PC-9 (cell line): ENCODE measurements around the gene IQCH. TPM values are rescaled to one million over a fixed set of nuclear protein-coding genes. Genes with fewer than 3 reads are reported as not detected.
"Not testable (repeated sequence)": the region's sequence is repeated elsewhere in the genome, so short reads cannot be mapped to it uniquely, and the experiment has no call there.

ENCODE experiments used
- BruUV-seq: library from RNA; stranded (reverse); fragments of 400-500 nt; replicated peaks from 2 replicates; lab custom pipeline; 2021; lab: Mats Ljungman, UMichigan
- CTCF ChIA-PET: fragments of 300-600 bp; sonication (Branson Sonifier 250); formaldehyde crosslinking; loops from one replicate; lab custom pipeline; 2022; ENCODE audit warnings: antibody characterized with exemption; lab: Charles Lee
- POLR2A ChIA-PET: fragments of 300-600 bp; sonication (Branson Sonifier 250); formaldehyde crosslinking; loops from one replicate; lab custom pipeline; 2022; ENCODE audit warnings: antibody characterized with exemption; ENCODE audit not compliant: unreplicated experiment; lab: Charles Lee
- DNase-seq, 2 experiments: peaks; one replicate each; pipeline versions ENCODE4 v3.0.0 to v3.0.0-alpha.2; 2015 to 2022; ENCODE audit warnings: mixed read lengths in 1 of 2
- H2AFZ ChIP-seq: fragments of 200-600 bp; sonication (generic); 2 replicates; pipeline ENCODE4 v1.8.1; 2017; ENCODE audit warnings: antibody characterized with exemption
- H3F3A ChIP-seq: fragments of 200-600 bp; sonication (generic); 2 replicates; pipeline ENCODE4 v1.8.1; 2017; ENCODE audit warnings: antibody characterized with exemption, mild to moderate bottlenecking, low read depth; ENCODE audit not compliant: insufficient read depth
- H3K27ac ChIP-seq: fragments of 200-600 bp; sonication (generic); 2 replicates; pipeline ENCODE4 v1.6.1; 2016; ENCODE audit warnings: mixed run types
- H3K27me3 ChIP-seq: fragments of 200-600 bp; sonication (generic); 2 replicates; pipeline ENCODE4 v1.6.1; 2016; ENCODE audit warnings: low read depth, mixed run types; ENCODE audit not compliant: insufficient read depth
- H3K36me3 ChIP-seq: fragments of 200-600 bp; sonication (generic); 2 replicates; pipeline ENCODE4 v1.6.1; 2016; ENCODE audit warnings: low read depth, mixed run types
- H3K4me1 ChIP-seq: fragments of 200-600 bp; sonication (generic); replicated peaks from 2 replicates; pipeline ENCODE4 v1.6.1; 2016; ENCODE audit warnings: mixed run types; ENCODE audit not compliant: insufficient read depth
- H3K4me2 ChIP-seq: fragments of 200-600 bp; sonication (generic); 2 replicates; pipeline ENCODE4 v1.6.1; 2017; ENCODE audit warnings: mixed run types
- H3K4me3 ChIP-seq: fragments of 200-600 bp; sonication (generic); 2 replicates; pipeline ENCODE4 v1.6.1; 2016; ENCODE audit warnings: mixed run types
- H3K79me2 ChIP-seq: fragments of 200-600 bp; sonication (generic); 2 replicates; pipeline ENCODE4 v1.6.1; 2017; ENCODE audit warnings: low read depth, mixed run types
- H3K9me2 ChIP-seq: fragments of 200-600 bp; sonication (generic); 2 replicates; pipeline ENCODE4 v1.8.1; 2017; ENCODE audit warnings: mild to moderate bottlenecking; ENCODE audit not compliant: insufficient read depth
- H3K9me3 ChIP-seq: fragments of 200-600 bp; sonication (generic); 2 replicates; pipeline ENCODE4 v1.8.1; 2016; ENCODE audit warnings: low read depth; ENCODE audit not compliant: insufficient read depth
- H4K20me1 ChIP-seq: fragments of 200-600 bp; sonication (generic); 2 replicates; pipeline ENCODE4 v1.8.1; 2017; ENCODE audit not compliant: insufficient read depth
- EZH2 ChIP-seq: fragments of 200-600 bp; sonication (generic); IDR thresholded peaks from 2 replicates; pipeline ENCODE4 v1.8.0; 2017; ENCODE audit warnings: antibody characterized with exemption, low read depth
- intact Hi-C: fragments of 100-400 bp; cut with micrococcal nuclease; formaldehyde crosslinking; loops from one replicate; pipeline ENCODE4 v1.10.0; 2022; ENCODE audit not compliant: unreplicated experiment
- total RNA-seq: library from RNA; stranded (reverse); gene quantifications from 2 replicates; pipeline ENCODE4 v1.2.3, GENCODE V29; 2021
- TF ChIP-seq, protein P1 (sequence below): fragments of 200-600 bp; sonication (generic); conservative IDR thresholded peaks from 2 replicates; pipeline ENCODE4 v1.6.1; 2017; ENCODE audit warnings: mixed run types, antibody characterized with exemption, mild to moderate bottlenecking, moderate library complexity

The IQCH gene
- total RNA-seq, 1 experiment from 2014 or later: 7.5 TPM

- CTCF ChIA-PET: no interaction called here
Observed at GRCh38 chr15:67361100-67361499, 106.5 kb downstream of the IQCH start.

GRCh38 chr15:67363712-67364111 lies 109.1 kb downstream of the IQCH start:
- H3K9me2 ChIP-seq, H3F3A ChIP-seq, DNase-seq, H3K27ac ChIP-seq, H3K4me2 ChIP-seq, H3K9me3 ChIP-seq, H3K4me1 ChIP-seq, H3K36me3 ChIP-seq, POLR2A ChIA-PET, H3K4me3 ChIP-seq, BruUV-seq, H3K79me2 ChIP-seq, H2AFZ ChIP-seq, intact Hi-C loops, H3K27me3 ChIP-seq, H4K20me1 ChIP-seq: not testable (repeated sequence)
- CTCF ChIA-PET: interaction anchor here (0.7 kb wide), 1 partner anchor 980 kb away, joined by 3 read pairs; no protein-coding TSS in a partner anchor

More at GRCh38 chr15:67361100-67361499, 106.5 kb downstream of the IQCH start:
- Histone ChIP-seq H2AFZ (no peak overlapping the region), H3K36me3 (no peaks in the 10 kb centered on the region), H3K27ac (no peak overlapping the region), H3F3A (no peaks in the 10 kb centered on the region), H3K9me2 (no peaks in the 10 kb centered on the region), H3K27me3 (no peaks in the 10 kb centered on the region), H3K4me3 (no peak overlapping the region), H3K9me3 (no peaks in the 10 kb centered on the region), H4K20me1 (no peaks in the 10 kb centered on the region), H3K4me2 (no peak overlapping the region), H3K4me1 (no peaks in the 10 kb centered on the region), H3K79me2 (no peaks in the 10 kb centered on the region)
- intact Hi-C loops: no loop called here
- POLR2A ChIA-PET: no interaction called here
- DNase-seq: no peak
- no TSS peak for BruUV-seq
- TF ChIP-seq EZH2: no peak
- TF ChIP-seq, protein P1, sequence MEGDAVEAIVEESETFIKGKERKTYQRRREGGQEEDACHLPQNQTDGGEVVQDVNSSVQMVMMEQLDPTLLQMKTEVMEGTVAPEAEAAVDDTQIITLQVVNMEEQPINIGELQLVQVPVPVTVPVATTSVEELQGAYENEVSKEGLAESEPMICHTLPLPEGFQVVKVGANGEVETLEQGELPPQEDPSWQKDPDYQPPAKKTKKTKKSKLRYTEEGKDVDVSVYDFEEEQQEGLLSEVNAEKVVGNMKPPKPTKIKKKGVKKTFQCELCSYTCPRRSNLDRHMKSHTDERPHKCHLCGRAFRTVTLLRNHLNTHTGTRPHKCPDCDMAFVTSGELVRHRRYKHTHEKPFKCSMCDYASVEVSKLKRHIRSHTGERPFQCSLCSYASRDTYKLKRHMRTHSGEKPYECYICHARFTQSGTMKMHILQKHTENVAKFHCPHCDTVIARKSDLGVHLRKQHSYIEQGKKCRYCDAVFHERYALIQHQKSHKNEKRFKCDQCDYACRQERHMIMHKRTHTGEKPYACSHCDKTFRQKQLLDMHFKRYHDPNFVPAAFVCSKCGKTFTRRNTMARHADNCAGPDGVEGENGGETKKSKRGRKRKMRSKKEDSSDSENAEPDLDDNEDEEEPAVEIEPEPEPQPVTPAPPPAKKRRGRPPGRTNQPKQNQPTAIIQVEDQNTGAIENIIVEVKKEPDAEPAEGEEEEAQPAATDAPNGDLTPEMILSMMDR: no peak

- Histone ChIP-seq H2AFZ (no peak overlapping the region), H3K4me1 (no peaks in the 10 kb centered on the region), H3K27ac (no peak overlapping the region), H3K79me2 (no peaks in the 10 kb centered on the region), H3K9me3 (no peaks in the 10 kb centered on the region), H3K36me3 (no peaks in the 10 kb centered on the region), H3K9me2 (no peaks in the 10 kb centered on the region), H3F3A (no peaks in the 10 kb centered on the region), H3K4me2 (no peak overlapping the region), H4K20me1 (no peaks in the 10 kb centered on the region), H3K4me3 (no peak overlapping the region), H3K27me3 (no peaks in the 10 kb centered on the region)
- intact Hi-C loops: no loop called here
- BruUV-seq: no TSS peak
- ChIA-PET CTCF (no interaction called here), POLR2A (no interaction called here)
- TF ChIP-seq, protein P1: no peak
- no peak for TF ChIP-seq EZH2
- DNase-seq: no peak
Observed at GRCh38 chr15:67365994-67366393, 111.4 kb downstream of the IQCH start.

GRCh38 chr15:67366904-67367303 lies 112.3 kb downstream of the IQCH start:
- TF ChIP-seq, protein P1: no peak
- TF ChIP-seq EZH2: no peak
- Histone ChIP-seq H3K79me2 (no peaks in the 10 kb centered on the region), H3K9me2 (no peaks in the 10 kb centered on the region), H3K27me3 (no peaks in the 10 kb centered on the region), H3K36me3 (no peaks in the 10 kb centered on the region), H3K4me2 (no peak overlapping the region), H3K9me3 (no peaks in the 10 kb centered on the region), H3K27ac (no peak overlapping the region), H3F3A (no peaks in the 10 kb centered on the region), H3K4me1 (no peaks in the 10 kb centered on the region), H2AFZ (no peak overlapping the region), H4K20me1 (no peaks in the 10 kb centered on the region), H3K4me3 (no peak overlapping the region)
- BruUV-seq: no TSS peak
- POLR2A ChIA-PET: no interaction called here
- intact Hi-C loops: no loop called here
- DNase-seq: no peak
- CTCF ChIA-PET: interaction anchor here (0.6 kb wide), 1 partner anchor 11 kb away, joined by 8 read pairs; no protein-coding TSS in a partner anchor
